ENCODE data around the gene TMEM229B. TPM values are rescaled to one million over a fixed set of nuclear protein-coding genes. Genes with fewer than 3 reads are reported as not detected.
A peak's percentile ranks its signal among the peaks of the same experiment; 100 is the strongest.
"Not testable (repeated sequence)": the region's sequence is repeated elsewhere in the genome, so short reads cannot be mapped to it uniquely, and the experiment has no call there.

The TMEM229B gene
- polyA plus RNA-seq, 3 donors = 1.3 to 2.2 (median 1.5) TPM

- WGBS, 3 donors = 90 to 95% (median 93%) methylated on average over 3 of the region's 3 CpGs
- no peak overlapping the region for H3K27ac ChIP-seq (ENCODE audit: low read depth, low read length)
Observed at GRCh38 chr14:67469954-67470353, 18.6 kb downstream of the TMEM229B start.

GRCh38 chr14:67468378-67468730 is 20.2 kb downstream of the TMEM229B start:
- H3K27ac ChIP-seq (ENCODE audit: low read depth, low read length) = no peak overlapping the region
- 67 to 87% (median 73%) methylated on average over 6 of the region's 6 CpGs for WGBS, 3 donors

- 72 to 88% (median 80%) methylated on average over 1 of the region's 1 CpG for WGBS, 3 donors
- H3K27ac ChIP-seq (ENCODE audit: low read depth, low read length) = no peak overlapping the region
Observed at GRCh38 chr14:67467134-67467533, 21.4 kb downstream of the TMEM229B start.

GRCh38 chr14:67464879-67465278 is 23.6 kb downstream of the TMEM229B start:
- 78 to 86% (median 80%) methylated on average over 8 of the region's 8 CpGs for WGBS, 3 donors
- no peak overlapping the region for H3K27ac ChIP-seq (ENCODE audit: low read depth, low read length)

- no peak overlapping the region for H3K27ac ChIP-seq (ENCODE audit: low read depth, low read length)
- WGBS, 3 donors = 51 to 78% (median 54%) methylated on average over 6 of the region's 6 CpGs
Observed at GRCh38 chr14:67464377-67464776, 24.1 kb downstream of the TMEM229B start.

GRCh38 chr14:67463900-67464299 is 24.6 kb downstream of the TMEM229B start:
- 88 to 97% (median 91%) methylated on average over 3 of the region's 3 CpGs for WGBS, 3 donors
- H3K27ac ChIP-seq (ENCODE audit: low read depth, low read length) = no peak overlapping the region

GRCh38 chr14:67461996-67462395 is 26.5 kb downstream of the TMEM229B start:
- WGBS, 3 donors = 92 to 100% (median 97%) methylated on average over 1 of the region's 1 CpG
- H3K27ac ChIP-seq (ENCODE audit: low read depth, low read length) = no peak overlapping the region

GRCh38 chr14:67461341-67461985 is 27.1 kb downstream of the TMEM229B start:
- 47 to 70% (median 59%) methylated on average over 3 of the region's 3 CpGs for WGBS, 3 donors
- H3K27ac ChIP-seq (ENCODE audit: low read depth, low read length) = no peak overlapping the region

GRCh38 chr14:67459336-67459735 is 29.2 kb downstream of the TMEM229B start:
- no peak overlapping the region for H3K27ac ChIP-seq (ENCODE audit: low read depth, low read length)
- WGBS, 3 donors = 71 to 89% (median 87%) methylated on average over 5 of the region's 5 CpGs

- 14 to 50% (median 33%) methylated on average over 6 of the region's 6 CpGs for WGBS, 3 donors
- H3K27ac ChIP-seq (ENCODE audit: low read depth, low read length) = no peak overlapping the region
Observed at GRCh38 chr14:67457782-67458181, 30.7 kb downstream of the TMEM229B start.

- H3K27ac ChIP-seq (ENCODE audit: low read depth, low read length) = no peak overlapping the region
- 85 to 94% (median 91%) methylated on average over 5 of the region's 5 CpGs for WGBS, 3 donors
Observed at GRCh38 chr14:67456732-67457131, 31.8 kb downstream of the TMEM229B start.

- 83 to 93% (median 87%) methylated on average over 5 of the region's 5 CpGs for WGBS, 3 donors
- peak overlapping the region; percentile 6 for H3K27ac ChIP-seq (ENCODE audit: low read depth, low read length)
Observed at GRCh38 chr14:67453575-67454300, 34.8 kb downstream of the TMEM229B start.

- not testable (repeated sequence) for H3K27ac ChIP-seq (ENCODE audit: low read depth, low read length)
- WGBS, 3 donors = 88 to 89% (median 89%) methylated on average over 6 of the region's 6 CpGs
Observed at GRCh38 chr14:67451667-67452066, 36.9 kb downstream of the TMEM229B start.

GRCh38 chr14:67449096-67449495 is 39.4 kb downstream of the TMEM229B start:
- WGBS, 3 donors = 78 to 92% (median 85%) methylated on average over 2 of the region's 2 CpGs

GRCh38 chr14:67447033-67447381 is 41.5 kb downstream of the TMEM229B start:
- 52 to 96% (median 86%) methylated on average over 1 of the region's 1 CpG for WGBS, 3 donors

More at GRCh38 chr14:67449096-67449495, 39.4 kb downstream of the TMEM229B start:
- no peak overlapping the region for H3K27ac ChIP-seq (ENCODE audit: low read depth, low read length)

GRCh38 chr14:67446371-67447032 is 42.0 kb downstream of the TMEM229B start:
- no peak overlapping the region for H3K27ac ChIP-seq (ENCODE audit: low read depth, low read length)
- 54 to 69% (median 68%) methylated on average over 8 of the region's 8 CpGs for WGBS, 3 donors

More at GRCh38 chr14:67447033-67447381, 41.5 kb downstream of the TMEM229B start:
- no peak overlapping the region for H3K27ac ChIP-seq (ENCODE audit: low read depth, low read length)

- H3K27ac ChIP-seq (ENCODE audit: low read depth, low read length) = no peak overlapping the region
- WGBS, 3 donors = 84 to 88% (median 86%) methylated on average over 3 of the region's 3 CpGs
Observed at GRCh38 chr14:67444395-67444794, 44.1 kb downstream of the TMEM229B start.

- no peak overlapping the region for H3K27ac ChIP-seq (ENCODE audit: low read depth, low read length)
- 46 to 73% (median 72%) methylated on average over 8 of the region's 8 CpGs for WGBS, 3 donors
Observed at GRCh38 chr14:67442139-67442906, 46.2 kb downstream of the TMEM229B start.

- H3K27ac ChIP-seq (ENCODE audit: low read depth, low read length) = no peak overlapping the region
- 73 to 92% (median 88%) methylated on average over 8 of the region's 8 CpGs for whole genome bisulfite sequencing, 3 donors
Observed at GRCh38 chr14:67441672-67442071, 46.8 kb downstream of the TMEM229B start.

Measured in adipose tissue (tissue), 3 donors.